Mucosa of gallbladder (tissue), 1 donor: ENCODE results near the gene CSNK1G1. TPM values are rescaled to one million over a fixed set of nuclear protein-coding genes. Genes with fewer than 3 reads are reported as not detected.
"Not testable (repeated sequence)": the region's sequence is repeated elsewhere in the genome, so short reads cannot be mapped to it uniquely, and the experiment has no call there.

ENCODE experiments used
- DNase-seq: peaks from one replicate; pipeline ENCODE4 v3.0.0-alpha.2; 2020; ENCODE audit warnings: low spot score
- total RNA-seq: library from RNA; stranded (reverse); gene quantifications from one replicate; pipeline ENCODE4 v1.2.1, GENCODE V29; 2021
- donor health status: DM: no; HTN: no; CAD: no.

CSNK1G1 gene
- total RNA-seq, 1 donor from 2014 or later, result 16.5 TPM

GRCh38 chr15:64349375-64349774 is 6.6 kb downstream of the CSNK1G1 start:
- no peak for DNase-seq

DNA sequence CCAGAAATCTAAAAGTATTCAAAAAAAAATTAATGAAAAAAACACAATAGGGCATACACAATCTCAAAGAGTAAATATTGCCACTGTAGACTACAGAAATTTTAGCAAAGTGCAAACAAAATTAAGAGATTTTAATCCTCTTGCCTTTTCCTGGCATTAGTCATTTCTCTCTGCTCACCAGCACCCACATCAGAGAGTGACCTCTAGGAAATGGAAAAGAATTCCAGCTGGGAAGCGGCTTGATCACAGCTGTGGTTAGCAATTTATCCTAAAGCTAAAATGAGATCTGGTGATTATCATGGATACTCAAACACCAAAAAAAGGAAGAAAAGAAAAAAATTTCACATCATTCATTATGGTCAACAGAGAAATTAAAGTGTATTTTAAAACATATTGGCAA is 7.5 kb downstream of the CSNK1G1 start:
- DNase-seq, result no peak

- DNase-seq, result not testable (repeated sequence)
These were observed 9.7 kb downstream of the CSNK1G1 start for GRCh38 chr15:64346242-64346641.

GRCh38 chr15:64344651-64345294 is 11.2 kb downstream of the CSNK1G1 start:
- no peak for DNase-seq

- DNase-seq, result no peak
These were observed 12.1 kb downstream of the CSNK1G1 start for GRCh38 chr15:64343841-64344240.

DNA sequence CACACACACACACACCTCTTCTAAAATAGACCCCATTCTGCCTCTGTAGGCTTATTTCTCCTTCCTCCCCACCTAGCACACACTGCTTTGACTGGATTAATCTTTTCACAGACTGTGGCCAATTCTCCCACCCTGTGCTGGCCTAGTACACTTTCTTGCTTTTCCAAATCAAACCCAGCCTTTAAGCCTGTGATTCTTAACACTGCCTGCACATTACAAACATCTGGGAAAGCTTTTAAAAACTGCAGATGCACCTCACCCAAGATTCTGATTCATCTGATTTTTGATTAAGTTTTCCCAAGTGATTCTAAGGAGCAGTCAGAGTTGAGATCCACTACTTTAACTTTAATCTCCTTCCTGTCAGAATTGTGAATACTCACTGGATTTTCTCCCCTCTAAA is 12.8 kb downstream of the CSNK1G1 start:
- no peak for DNase-seq

DNA sequence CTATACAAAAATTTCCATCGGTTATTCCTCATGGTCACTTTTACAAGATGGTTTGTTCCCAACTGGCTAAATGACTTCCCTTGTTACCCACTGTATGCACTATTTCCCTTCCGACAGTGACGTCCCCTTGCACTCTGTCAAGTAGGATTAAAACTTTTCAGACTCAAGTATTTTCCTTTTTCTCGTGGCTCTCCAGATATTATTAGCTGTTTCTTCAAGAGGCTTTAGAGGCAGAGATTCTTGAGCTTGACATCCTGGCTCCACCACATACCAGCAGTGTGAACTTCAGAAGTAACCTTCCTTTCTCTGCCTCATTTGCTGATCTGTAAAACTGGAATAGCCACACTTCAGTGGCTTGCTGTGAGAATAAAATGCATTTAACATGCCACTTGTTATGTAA is 14.0 kb downstream of the CSNK1G1 start:
- DNase-seq, result no peak

DNA sequence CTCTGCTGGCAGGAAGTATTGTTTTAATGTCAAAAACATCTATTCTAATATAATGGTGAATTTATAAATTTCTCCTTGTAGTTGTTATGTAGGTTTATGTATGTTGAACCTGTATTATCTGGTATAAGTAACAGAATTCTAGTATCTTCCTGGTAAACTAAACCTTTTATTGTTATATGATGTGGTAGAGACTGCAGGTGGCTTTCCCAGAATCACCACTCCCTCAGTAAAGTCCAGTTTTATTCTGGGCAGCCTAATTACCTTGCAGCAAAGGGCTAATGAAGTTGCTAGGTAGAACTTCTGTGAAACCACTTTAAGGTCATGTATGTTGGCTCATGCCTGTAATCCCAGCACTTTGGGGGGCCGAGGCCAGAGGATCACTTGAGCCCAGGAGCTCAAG is 15.6 kb downstream of the CSNK1G1 start:
- no peak for DNase-seq

GRCh38 chr15:64337761-64338160 is 18.2 kb downstream of the CSNK1G1 start:
- DNase-seq, result no peak

- DNase-seq, result no peak
These were observed 21.7 kb downstream of the CSNK1G1 start for GRCh38 chr15:64333986-64334929.

DNA sequence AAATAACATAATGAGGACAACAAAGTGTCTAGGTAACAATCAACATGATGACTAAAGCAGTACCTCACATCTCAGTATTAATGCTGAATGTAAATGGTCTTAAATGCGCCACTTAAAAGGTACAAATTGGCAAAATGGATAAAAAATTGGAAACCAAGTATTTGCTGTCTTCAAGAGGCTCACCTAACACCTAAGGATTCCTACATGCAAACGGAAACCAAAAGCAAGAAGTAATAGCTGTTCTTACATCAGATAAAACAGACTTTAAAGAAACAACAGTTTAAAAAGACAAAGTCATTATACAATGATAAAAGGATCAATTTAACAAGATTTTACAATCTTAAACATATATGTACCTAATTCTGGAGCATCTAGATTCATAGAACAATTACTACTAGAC is 22.5 kb downstream of the CSNK1G1 start:
- no peak for DNase-seq

DNA sequence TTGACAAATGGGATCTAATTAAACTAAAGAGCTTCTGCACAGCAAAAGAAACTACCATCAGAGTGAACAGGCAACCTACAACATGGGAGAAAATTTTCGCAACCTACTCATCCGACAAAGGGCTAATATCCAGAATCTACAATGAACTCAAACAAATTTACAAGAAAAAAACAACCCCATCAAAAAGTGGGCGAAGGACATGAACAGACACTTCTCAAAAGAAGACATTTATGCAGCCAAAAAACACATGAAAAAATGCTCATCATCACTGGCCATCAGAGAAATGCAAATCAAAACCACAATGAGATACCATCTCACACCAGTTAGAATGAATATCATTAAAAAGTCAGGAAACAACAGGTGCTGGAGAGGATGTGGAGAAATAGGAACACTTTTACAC is 24.3 kb downstream of the CSNK1G1 start:
- not testable (repeated sequence) for DNase-seq

- DNase-seq, result not testable (repeated sequence)
These were observed 29.0 kb downstream of the CSNK1G1 start for GRCh38 chr15:64326975-64327374.

DNA sequence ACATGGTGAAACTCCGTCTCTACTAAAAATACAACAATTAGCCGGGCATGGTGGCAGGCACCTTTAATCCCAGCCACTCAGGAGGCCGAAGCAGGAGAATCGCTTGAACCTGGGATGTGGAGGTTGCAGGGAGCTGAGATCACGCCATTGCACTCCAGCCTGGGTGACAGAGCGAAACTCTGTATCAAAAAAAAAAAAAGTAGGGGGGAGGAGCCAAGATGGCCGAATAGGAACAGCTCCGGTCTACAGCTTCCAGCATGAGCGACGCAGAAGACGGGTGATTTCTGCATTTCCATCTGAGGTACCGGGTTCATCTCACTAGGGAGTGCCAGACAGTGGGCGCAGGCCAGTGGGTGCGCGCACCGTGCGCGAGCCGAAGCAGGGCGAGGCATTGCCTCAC is 29.5 kb downstream of the CSNK1G1 start:
- not testable (repeated sequence) for DNase-seq

DNA sequence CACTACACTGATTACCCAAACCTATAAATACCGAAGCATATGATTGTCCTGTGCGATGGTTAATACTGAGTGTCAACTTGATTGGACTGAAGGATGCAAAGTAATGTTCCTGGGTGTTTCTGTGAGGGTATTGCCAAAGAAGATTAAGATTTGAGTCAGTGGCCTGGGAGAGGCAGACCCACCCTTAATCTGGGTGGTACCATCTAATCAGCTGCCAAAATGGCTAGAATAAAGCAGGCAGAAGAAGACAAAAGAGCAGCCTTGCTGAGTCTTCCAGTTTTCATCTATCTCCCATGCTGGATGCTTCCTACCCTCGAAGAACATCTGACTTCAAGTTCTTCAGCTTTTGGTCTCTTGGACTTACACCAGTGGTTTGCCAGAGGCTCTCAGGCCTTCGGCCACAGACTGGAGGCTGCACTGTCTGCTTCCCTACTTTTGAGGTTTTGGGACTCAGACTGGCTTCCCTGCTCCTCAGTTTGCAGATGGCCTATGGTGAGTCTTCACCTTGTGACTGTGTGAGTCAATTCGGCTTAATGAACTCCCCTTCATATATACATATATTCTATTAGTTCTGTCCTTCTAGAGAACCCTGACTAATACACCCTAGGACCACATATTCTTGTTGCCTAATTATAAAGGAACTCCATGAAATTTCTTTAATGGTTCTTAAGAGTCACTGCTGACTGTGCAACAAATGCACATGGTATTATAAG is 31.7 kb downstream of the CSNK1G1 start:
- DNase-seq, result no peak

- DNase-seq, result no peak
These were observed 40.8 kb downstream of the CSNK1G1 start for GRCh38 chr15:64315216-64315615.

DNA sequence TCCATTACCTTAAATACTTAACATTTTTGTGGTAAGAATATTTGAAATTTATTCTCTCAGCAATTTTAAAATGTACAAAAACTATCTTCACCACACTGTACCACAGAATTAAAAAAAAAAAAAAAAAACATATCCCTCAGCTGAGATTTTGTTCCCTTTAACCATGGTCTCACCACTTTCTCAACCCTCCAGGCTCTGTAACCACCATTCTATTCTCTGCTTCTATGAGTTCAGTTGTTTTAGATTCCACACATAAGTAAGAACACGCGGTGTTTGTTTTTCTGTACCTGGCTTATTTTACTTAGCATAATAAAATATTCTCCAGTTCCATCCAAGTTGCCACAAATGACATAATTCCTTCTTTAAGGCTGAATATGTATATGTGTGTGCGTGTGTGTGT is 41.5 kb downstream of the CSNK1G1 start:
- no peak for DNase-seq

- DNase-seq, result no peak
These were observed 44.4 kb downstream of the CSNK1G1 start for GRCh38 chr15:64311566-64311965.

- DNase-seq, result no peak
These were observed 45.9 kb downstream of the CSNK1G1 start for GRCh38 chr15:64310036-64310435.

- DNase-seq, result no peak
These were observed 50.7 kb downstream of the CSNK1G1 start for GRCh38 chr15:64305261-64305660.

DNA sequence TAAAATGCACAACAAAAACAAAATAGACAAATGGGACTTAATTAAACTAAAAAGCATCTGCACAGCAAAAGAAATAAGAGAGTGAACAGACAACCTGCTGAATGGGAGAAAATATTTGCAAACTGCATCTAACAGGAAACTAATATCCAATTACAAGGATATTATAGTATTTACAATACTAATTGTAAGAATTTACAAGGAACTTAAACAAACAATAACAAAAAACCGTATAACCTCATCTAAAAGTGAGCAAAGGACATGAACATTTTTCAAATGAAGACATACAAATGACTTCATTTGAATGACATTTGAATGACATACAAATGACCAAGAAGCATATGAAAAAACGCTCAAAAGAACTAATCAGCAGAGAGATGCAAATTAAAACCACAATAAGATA is 66.4 kb downstream of the CSNK1G1 start:
- no peak for DNase-seq

GRCh38 chr15:64288999-64289398 is 67.0 kb downstream of the CSNK1G1 start:
- DNase-seq, result no peak
